DMS79 (cell line): ENCODE measurements around the gene CHADL.

ENCODE experiments used
- DNase-seq: peaks from one replicate; lab custom pipeline; 2025; lab: John Stamatoyannopoulos, UW

CHADL gene

DNA sequence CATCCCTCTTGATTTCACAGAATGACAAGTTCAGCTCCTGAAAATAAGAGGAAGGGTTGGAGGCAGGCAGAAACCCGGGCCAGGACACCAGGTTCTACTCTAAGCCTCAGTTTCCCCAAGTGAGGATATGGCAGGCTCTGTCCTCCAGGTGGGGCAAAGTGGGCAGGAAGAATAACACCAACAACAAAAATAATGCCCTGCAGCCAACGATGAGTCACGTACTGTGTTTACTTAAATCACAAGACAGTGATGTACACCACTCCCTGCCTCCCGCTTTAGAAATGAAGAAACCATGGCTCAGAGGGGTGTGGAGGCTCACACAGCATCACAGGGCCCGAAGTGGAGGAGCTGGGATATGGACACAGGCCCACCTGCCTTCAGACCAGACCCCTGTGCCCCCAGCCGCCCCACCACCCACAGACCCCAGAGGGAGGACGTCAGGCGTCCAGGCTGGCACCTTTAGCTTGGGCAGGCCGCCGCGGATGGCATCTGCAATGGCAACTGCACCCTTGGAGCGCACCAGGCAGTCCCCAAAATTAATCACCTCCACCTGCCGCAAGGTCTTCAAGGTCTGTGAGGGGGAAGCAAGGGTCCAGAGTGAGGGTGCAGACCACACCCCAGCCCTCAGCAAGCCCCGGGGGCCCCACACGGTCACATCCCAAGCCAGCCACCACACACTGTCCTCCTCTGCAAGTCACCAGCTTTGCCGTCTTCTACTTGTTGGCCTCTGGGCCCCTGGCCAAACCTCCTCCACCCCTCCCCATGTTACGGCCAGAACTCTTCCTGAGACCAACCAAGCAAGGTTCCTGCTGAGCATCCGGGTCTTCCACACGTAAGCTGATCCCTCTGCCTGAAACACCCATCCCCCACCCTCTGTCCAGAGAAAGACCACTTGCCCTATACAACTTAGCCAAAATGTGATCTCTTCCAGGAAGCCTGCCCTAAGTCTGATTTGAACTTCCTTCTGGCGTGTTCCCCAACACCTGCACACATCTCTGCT lies 15.8 kb upstream of the CHADL start:
- no peak for DNase-seq

DNA sequence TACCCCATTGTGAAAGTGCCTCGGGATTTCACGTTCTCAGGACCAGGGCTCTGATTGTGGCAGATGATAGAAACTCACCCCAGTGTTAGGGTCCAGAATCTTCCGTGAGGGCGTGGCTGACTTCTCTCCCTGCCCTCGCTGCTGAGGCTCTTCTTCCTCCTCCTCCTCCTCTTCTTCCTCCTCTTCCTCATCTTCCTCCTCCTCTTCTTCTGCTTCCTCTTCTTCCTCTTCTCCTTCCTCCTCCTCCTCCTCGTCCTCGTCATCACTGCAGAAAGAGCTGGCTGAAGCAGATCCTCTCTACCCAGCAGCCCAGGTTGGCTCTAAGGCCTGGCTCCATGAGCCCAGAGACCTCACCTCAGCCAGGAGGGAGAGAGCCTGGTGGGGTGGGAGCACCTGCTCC lies 13.5 kb upstream of the CHADL start:
- DNase-seq = no peak

DNA sequence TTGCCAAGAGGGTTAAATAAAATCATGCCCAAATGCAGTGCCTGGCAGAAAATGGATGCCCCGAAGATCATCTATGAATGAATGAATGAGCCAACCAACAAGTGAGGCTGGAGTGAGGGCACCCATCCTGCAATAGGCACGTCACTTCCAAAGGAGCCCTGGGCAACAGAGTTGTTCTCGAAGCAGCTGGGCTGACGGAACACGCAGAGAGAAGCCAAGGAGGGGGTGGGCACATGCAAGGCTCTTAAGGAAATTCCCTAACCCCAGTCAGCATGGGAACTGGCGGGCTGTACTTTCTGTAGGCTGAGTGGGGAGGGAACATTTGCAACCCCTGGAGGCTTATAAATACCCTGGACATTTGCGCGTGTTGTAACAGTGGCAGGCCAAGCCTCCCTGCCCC lies 11.6 kb upstream of the CHADL start:
- no peak for DNase-seq

DNA sequence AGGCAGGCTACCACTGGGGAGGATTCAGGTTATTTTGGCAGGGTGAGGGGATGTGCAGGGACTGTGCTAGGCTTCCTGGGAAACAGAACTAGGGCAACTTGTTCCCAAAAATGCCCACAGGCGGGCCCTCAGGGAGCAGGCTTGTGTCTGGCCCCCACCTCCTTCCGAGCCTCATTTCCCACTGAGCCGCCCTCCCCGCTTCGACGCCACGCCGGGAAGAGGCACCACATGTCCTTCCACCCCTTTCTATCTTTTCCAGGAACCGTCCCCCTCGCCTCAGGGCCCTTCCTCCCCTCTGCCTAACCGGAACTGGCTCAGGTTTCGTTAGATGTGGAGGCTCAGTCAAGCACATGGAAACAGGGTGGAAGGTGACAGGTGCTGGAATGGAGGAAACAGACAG lies 9.4 kb upstream of the CHADL start:
- DNase-seq = no peak

DNA sequence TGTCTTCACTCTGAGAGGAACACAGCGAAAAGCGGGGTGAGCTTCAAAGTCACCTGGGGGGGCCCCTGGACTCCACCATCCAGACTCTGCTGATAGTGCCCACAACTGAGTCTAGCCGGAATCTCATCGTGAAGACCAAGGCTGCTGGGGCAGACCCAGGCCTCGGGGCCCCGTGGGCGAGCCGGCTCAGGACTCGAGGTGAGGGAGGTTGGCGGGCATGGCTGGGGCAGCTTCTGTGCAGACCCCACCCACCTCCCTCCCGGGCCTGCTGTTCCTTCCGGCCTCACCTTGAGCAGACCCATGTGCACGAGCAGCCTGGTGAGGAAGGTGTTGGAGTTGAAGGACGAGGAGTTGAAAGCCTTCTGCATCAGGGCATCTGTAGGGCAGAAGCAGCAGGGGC lies 8.7 kb upstream of the CHADL start:
- no peak for DNase-seq

DNA sequence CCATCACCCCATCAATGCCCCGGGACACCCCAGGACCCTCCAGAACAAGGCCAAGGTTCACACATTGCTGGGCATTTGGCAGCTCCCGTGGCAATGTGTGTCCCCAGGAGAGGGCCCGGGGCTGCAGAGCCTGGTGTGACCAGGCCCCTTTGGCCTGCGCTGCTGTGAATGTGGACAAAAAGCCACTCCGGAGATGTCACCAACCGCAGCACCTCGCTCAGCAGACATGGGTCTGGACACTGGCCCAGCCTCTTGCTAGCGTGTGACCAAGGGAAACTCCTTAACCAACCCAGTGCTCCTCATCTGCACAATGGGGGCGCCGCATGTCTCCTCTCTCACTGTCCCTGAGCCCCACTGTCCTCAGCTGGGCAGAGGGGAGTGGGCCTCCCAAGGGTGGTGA lies 8.0 kb upstream of the CHADL start:
- DNase-seq = no peak

DNA sequence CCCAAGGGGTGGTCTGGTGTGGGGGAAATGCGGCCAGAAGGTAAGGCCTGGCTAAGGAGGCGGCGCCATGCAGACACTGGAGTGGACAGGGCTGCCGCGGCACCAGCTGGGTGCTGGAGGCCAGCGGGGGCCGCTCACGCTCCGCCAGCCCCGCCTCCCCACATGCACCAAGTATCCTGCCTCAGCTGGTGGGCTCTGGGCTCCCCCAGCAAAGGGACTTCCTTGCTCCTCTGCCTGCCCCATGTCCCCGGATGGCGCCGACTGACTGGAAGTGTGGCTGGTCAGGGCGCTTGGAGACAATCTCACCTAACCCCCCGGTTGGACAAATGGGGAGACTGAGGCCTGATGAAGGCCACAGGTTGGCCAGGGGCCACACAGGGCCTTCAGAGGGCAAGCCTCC lies 7.6 kb upstream of the CHADL start:
- no peak for DNase-seq

DNA sequence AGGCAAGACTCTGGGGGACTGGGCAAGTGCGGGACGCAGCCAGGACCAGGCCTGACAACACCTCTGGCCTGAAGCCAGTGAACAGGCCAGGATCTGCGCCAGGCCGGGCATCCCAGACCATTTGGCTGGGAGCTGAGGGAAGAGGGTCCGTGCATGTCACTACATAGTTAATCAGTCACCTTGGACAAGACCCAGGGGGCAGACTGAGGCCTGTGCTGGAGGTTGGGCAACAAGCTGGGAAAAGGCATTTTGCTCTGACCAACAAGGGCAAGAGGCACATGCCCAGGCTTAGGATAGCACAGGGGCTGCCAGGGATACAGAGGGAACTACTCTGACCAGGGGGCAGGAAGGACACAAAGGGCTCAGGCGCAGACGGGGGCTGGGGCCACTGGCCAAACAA lies 7.0 kb upstream of the CHADL start:
- DNase-seq = no peak

DNA sequence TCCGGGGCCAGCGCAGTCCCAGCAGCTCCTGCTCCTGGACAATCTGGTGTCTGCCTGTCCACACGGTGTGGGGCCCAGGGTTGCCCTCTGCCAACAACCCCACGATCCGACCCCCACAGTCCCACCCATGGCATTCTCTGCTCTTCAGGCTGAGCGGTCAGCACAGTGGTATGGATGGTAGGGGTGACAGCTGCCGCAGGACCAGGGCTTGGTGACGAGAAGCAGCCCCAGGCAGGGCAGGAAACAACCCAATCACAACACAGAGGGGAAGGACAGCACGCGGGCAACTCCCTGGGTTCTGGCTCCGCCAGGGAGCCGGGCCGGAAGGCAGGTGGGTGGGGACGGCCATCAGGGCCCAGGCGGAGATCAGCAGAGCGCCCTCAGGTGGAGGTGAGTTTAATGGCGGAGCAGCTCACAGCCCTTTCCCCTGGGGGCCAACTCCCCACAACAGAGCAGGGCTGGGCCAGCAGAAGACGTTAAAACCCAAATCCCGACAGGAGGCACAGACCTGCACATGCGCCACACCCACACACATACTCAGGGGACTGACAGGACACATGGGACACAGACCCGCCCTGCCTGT lies 5.3 kb upstream of the CHADL start:
- no peak for DNase-seq

DNA sequence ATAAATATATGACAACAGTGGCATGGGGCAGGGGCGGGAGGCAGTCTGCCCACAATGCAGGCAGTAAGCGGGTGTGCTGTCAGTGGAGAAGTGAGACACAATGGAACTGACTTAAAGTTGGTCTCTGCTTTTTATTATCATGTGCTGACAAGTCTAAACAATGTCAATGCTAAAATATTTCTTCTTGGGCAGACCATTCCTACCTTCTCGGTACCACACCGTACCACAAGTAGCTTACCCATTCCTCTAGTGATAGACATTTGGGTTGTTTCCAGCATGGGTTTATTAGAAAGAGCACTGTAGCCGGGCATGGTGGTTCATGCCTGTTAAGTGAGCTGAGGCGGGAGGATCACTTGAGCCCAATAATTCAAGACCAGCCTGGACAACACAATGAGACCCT lies 2.6 kb upstream of the CHADL start:
- DNase-seq = no peak

DNA sequence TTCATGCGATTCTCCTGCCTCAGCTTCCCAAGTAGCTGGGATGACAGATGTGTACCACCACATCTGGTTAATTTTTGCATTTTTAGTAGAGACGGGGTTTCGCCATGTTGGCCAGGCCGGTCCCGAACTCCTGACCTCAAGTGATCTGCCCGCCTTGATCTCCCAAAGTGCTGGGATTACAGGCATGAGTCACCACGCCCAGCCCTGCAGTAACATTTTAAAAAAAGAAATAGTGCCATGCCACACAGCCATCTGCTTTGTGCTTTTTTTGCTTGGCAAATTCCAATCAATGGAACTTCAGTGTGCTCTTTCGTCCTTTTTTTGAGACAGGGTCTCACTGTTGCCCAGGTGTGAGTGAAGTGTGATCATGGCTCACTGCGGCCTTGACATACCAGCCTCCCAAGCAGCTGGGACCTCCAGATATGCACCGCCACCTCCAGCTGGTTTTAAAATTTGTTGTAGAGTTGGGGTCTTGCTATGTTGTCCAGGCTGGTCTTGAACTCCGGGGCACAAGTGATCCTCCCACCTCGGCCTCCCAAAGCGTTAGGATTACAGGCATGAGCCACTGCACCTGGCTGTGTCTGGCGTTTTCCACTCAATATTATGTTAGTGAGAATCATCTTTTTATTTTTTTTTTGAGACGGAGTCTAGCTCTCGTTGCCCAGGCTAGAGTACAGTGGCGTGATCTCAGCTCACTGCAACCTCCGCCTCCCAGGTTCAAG lies 1.8 kb upstream of the CHADL start:
- DNase-seq = no peak

DNA sequence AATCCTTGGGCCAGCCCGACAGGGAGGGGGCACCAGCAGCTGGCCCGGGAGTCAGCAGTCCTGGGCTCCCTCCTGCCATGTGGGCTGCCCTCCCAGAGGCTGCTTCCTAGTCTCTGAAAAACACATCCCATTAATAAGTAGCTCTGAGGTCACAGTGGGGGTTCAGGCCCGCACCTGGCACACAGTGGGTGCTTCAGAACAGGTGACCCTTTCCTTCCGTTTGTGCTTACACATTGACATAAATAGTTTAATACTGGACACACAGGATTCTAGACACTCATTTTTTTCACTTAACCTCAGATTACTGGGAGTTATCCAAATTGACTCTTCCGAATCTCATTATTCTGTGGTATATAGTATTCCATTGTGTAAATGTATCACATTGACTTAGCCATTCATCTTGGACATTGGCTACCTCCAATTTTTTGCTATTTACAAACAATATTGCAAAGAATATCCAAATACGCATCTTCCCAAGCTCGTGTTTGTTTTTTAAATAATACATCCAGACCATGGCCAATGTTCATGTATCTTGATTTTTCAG lies 474 bp upstream of the CHADL start:
- no peak for DNase-seq

DNA sequence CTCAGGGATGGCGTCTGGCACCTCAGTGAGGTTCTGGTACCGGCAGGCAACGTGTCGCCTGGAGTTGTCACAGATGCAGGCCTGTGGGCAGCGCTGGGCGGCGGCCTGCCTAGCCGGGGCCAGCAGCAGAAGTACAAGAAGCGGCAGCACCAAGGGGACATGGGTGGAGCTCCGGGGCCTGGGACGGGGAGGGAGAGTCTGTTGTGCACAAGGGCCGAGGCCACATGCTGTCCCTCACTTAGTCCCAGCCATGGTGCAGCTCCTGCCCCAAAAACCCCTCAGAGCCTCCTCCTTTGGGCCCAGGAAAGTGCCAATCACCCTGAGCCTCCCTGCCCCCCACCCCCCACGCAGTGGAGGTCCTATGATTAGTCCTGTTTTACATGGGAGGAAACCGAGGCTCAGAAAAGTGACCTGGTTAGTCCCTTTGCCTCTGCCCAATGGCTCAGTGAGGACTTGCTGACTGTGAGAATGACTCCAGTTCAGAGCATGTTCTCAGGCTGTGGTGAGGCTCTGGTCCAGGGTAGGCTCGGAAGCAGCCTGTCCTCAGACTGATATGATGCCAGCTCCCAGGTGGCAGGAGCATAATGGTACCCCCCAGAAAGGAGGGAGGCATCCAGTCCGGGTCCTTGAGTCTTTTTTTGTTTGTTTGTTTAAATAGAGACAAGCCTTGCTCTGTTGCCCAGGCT lies 1.1 kb downstream of the CHADL start:
- DNase-seq = no peak

DNA sequence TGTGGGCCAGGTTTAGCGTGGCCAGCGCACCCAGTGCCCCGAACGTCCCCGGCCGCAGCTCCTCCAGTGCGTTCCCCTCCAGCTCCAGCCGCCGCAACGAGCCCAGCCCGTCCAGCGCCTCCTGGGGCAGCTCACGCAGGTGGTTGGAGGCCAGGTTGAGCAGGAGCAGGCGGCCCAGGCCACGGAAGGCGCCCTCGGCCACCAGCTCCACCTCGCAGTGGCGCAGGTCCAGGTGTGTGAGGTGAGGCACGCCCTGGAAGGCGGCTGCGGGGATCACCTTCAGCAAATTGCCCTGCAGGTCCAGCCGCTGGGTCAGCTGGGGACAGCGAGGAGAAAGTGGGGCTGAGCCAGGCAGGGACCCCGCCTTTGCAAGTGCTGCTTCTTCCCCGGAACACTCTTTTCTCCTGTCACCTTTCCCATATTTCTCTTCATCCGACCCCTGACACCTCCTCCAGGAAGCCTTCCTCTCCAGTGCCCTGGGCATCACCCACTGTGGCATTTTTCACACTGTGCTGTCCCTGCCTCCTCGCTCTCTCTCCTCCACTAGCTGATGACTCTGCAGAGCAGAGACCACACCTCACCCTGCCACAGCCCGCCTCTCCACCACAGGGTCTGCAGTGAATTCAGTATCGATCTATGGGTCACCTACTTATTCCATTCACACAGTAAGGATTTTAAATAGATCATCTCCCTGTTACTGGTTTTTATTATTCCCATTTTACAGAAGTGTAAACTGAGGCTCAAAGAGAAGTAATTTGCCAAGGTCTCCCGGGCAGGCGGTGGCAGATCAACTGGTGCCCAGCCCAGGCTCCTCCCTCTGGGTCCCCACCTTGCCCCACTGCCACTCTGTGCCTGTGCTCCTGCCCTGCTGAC lies 1.9 kb downstream of the CHADL start:
- DNase-seq = no peak

DNA sequence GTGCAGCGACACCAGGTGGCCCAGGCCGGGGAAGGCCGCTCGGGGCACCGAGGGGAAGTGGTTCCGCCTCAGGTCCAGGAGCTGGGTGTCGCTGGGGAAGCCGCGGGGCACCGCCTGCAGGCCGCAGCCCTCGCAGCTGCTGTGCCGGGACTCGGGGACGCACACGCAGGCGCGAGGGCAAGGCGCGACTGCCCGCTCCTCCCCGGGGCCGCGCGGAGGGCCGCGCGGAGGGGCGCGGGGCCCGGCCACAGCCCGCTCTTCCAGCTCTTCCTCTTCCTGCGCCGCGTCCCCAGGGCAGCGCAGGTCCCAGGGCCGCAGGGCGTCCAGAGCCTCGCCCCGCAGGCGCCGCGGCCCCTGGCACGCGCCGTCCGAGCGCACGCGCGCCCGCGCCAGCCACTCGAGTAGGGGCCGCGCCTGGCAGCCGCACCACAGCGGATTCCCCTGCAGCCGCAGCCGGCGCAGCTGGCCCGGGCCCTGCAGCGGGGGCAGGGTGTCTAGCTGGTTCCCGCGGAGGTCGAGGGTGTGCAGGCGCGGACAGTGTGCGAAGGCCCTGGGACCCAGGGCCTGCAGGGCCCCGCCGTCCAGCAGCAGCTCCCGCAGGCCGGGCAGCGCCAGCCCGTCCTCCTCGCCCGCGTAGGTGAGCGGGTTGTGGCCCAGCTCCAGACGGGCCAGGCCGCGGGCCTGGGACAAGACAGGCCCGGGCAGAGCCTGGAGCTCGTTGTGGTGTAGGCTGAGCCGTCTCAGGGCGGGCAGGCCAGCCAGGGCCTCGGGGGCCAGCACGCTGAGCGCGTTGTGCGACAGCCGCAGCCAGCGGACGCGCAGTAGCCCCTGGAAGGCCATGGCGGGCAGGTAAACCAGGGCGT lies 2.8 kb downstream of the CHADL start:
- DNase-seq = no peak

DNA sequence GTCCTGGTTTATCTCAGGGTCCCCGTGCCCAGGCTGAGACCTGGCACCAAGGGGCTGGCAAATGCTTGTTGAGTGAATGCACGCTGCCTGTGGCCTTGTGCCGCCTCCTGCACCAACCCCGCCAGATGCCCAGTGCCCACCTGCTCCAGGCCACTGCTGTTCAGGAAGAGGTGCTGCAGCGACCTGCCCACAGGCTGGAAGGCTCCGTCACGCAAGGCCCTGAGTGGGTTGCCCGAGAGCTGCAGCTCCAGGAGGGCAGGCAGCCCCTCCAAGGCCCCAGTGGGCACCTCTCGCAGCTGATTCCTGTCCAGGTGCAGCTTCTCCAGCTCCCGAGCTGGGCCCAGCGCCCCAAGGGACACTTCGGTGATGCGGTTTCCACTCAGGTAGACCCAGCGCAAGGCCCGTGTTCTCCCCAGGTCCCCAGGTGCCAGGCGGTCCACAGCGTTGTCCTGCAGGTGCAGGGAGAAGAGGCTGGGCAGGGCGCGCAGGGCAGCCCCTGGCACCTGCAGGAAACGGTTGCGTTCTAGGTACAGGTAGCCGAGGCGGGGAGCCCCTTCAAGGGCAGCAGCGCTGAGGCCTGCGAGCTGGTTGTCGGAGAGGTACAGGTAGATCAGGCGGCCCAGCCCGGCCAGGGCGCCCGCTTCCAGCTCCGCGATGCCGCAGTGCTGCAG lies 3.6 kb downstream of the CHADL start:
- peak; percentile 29 for DNase-seq

DNA sequence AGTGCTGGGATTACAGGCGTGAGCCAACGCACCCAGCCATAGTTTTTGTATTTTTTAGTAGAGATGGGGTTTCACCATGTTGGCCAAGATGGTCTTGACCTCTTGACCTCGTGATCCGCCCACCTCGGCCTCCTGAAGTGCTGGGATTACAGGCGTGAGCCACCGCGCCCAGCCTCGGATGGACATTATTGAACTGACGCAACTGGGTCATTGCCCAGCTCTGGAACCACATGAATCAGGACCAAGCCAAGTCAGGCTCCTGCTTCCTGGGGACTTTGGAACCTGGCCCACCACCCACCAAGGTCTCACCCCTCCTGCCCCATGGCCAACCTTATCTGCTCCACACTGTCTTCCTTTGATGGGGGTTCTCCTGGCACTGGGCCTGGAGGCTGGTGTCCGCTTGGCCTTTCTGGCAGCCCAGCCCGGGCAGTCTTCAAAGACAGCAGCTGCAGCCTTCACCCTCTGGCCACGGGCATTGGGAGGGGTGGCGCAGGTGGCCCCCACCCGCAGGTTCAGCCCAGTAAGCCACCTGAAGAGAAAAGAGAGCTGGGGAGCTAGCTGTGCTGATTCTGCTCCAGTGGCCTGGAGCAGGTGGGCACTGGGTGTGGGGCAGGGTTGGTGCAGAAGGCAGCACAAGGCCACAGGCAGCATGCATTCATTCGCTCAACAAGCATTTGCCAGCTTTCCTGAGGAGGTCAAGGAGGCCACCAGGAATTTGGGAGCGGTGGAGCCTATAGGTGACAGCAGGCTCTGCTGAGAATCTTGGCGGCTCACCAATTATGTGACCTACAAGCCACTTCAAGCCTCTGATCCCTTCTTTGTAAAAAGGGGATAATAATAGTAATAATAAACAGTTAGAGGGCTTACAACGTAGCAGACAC lies 5.7 kb downstream of the CHADL start:
- no peak for DNase-seq

DNA sequence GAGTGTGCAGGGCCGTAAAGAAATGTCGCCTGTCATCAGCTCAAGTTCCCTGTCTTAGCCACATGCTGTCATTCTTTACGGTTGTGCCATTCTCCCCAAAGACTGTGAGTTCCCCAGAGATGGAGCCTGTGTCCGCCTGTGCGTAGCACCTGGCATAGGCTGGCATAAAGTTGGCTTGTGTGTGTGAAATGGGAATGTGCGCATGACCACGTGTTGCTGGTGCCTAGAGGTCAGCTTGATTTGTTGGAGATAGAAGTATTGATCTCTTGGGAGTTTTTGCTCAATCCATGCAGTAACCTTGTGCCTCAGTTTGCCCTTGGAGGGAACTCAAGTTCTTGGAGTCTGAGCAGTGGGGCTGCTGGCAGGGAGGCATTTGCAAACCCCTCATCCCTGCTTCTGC lies 9.4 kb downstream of the CHADL start:
- DNase-seq = no peak

DNA sequence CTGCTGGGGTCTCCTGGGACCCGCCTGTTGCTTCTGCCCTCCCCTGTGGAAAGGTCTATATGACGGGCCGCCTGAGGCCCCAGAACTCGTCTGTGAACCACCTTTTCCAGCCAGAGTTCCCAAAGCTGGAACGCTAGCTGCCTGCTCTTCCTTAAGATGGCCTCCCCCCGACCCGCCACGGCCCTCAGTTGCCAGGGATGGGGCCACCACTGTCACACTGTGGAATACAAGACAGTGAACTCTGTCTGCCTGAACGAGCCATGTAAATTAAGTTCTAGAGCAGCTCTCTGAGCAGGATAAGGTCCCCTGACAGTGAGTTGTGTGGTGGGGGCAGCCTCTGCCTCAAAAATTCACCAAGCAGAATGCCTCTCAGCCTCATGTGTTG lies 10.3 kb downstream of the CHADL start:
- DNase-seq = no peak
